AG09309 (cell line): ENCODE measurements around the gene SLC35E2B.
"Not testable (repeated sequence)": the region's sequence is repeated elsewhere in the genome, so short reads cannot be mapped to it uniquely, and the experiment has no call there.

Source experiments
- DNase-seq: peaks from one replicate; pipeline ENCODE4 v3.0.0-alpha.2; 2010; ENCODE audit warnings: low read depth
- H3K4me3 ChIP-seq: 2 replicates; pipeline ENCODE4 v1.5.1; 2011; ENCODE audit warnings: mild to moderate bottlenecking, low read depth, low read length, moderate library complexity; ENCODE audit not compliant: control insufficient read depth
- TF ChIP-seq, protein P1 (sequence below): IDR thresholded peaks from 2 replicates; pipeline ENCODE4 v1.5.1; 2011; ENCODE audit warnings: mild to moderate bottlenecking, low read depth, low read length, inconsistent platforms; ENCODE audit not compliant: insufficient read depth, control insufficient read depth; ENCODE audit errors: missing control alignments

SLC35E2B gene

DNA sequence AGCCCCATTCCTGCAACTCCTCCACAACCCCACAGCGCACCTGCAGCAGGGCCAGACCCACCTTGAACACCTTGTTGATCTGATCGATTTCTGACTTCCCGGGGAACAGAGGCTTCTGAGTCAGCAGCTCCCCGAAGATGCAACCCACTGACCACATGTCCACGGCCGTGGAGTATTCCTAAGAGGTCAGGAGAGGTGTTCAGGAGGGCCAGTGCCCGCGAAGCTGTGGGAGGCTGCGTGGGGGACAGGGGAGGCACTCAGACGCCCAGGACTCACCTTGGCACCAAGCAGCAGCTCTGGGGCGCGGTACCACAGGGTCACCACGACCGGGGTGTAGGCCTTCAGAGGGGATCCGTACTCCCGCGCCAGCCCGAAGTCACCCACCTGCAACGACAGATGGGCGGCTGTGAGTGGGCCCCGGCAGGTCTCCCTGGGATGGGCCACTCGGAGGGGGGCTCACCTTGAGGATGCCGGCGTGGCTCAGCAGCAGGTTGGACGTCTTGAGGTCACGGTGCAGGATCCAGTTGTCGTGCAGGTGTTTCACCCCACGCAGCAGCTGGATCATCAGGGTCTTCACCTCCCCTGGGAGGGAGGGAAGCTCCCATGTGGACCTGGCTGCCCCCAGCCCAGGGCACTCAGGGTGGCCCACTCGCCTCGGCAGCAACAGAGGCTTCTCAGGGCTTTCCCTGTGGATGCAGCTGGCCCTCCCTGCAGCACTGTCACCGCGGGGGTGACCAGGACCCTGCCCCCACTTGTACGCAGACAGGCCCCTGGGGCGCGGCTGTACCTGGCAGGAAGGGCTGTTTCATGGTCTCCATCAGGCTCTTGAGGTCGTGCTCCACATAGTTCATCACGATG lies 55.7 kb downstream of the SLC35E2B start:
- DNase-seq: not testable (repeated sequence)

DNA sequence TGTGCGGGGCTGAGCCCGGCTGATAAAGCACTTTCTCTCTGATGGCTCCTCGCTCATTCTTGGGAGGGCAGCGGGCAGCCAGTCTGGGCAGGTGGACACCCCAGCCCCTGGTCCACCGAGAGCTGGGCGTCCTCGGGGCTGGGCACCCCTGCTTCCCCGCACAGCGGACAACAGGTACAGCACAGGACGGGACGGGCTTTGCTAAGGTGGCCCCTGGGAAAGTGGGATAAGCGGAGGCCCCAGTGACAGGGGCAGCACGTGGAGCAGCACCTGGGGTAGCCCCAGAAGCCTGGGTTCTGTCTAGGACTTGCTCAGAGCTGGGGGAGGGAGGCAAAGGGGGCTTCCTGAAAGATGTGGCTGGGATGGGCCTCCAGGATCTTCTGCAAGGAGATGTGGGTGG lies 58.0 kb downstream of the SLC35E2B start:
- DNase-seq, H3K4me3 ChIP-seq: not testable (repeated sequence)

More for the DNA sequence above, 55.7 kb downstream of the SLC35E2B start:
- H3K4me3 ChIP-seq: not testable (repeated sequence)

DNA sequence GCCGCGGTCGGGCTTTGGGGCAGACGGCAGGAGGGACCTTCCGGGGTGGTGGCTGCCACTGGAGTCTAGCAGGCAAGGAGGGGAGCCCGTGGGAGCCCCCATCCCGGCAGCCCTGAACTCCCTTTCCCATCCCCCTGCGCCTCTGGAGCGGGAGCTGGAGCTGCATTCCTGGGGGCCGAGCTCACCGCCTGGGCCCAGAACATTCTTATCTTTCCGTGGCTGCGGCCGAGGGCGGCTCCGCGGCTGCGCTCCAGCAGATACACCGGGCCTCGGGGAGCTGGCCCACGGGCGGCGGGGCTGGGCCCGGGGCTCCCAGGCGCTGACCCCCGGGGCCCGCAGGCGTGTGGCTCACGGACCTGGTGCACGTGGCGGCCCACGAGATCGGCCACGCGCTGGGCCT lies 59.2 kb downstream of the SLC35E2B start:
- H3K4me3 ChIP-seq, DNase-seq: not testable (repeated sequence)

DNA sequence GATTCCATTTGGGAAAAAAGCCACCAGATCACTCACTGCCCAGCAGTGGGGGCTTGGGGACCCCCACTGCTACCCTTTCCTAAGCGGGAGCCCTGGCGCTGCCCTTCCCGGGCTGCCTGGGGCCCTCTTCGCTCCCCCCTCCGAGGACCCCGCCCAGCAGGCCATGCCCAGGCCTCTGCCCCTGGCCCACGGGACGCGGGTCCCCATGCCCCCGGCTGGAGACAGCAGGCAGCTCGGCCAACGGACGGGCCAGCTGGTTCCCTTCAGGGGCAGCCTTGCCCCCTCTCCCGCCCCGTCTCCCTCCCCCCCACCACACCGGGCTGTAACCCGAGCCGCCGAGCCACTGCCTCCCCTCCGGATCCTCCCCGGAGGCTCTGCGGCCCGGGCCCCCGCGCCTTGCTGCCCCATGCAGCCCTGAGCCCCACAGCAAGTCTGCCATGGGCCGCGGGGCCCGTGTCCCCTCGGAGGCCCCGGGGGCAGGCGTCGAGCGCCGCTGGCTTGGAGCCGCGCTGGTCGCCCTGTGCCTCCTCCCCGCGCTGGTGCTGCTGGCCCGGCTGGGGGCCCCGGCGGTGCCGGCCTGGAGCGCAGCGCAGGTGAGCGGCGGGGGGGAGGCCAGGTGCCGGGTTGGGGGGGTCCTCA lies 60.7 kb downstream of the SLC35E2B start, which contains the start of gene MMP23B:
MMP23B (plus strand) TSS at position 392 of the 639 bp plus-strand sequence; CDS start at position 438, 46 bp downstream.
- TF ChIP-seq, protein P1, sequence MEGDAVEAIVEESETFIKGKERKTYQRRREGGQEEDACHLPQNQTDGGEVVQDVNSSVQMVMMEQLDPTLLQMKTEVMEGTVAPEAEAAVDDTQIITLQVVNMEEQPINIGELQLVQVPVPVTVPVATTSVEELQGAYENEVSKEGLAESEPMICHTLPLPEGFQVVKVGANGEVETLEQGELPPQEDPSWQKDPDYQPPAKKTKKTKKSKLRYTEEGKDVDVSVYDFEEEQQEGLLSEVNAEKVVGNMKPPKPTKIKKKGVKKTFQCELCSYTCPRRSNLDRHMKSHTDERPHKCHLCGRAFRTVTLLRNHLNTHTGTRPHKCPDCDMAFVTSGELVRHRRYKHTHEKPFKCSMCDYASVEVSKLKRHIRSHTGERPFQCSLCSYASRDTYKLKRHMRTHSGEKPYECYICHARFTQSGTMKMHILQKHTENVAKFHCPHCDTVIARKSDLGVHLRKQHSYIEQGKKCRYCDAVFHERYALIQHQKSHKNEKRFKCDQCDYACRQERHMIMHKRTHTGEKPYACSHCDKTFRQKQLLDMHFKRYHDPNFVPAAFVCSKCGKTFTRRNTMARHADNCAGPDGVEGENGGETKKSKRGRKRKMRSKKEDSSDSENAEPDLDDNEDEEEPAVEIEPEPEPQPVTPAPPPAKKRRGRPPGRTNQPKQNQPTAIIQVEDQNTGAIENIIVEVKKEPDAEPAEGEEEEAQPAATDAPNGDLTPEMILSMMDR: no peak
- H3K4me3 ChIP-seq: no peak within 1 kb of the TSS
- DNase-seq: no peak

DNA sequence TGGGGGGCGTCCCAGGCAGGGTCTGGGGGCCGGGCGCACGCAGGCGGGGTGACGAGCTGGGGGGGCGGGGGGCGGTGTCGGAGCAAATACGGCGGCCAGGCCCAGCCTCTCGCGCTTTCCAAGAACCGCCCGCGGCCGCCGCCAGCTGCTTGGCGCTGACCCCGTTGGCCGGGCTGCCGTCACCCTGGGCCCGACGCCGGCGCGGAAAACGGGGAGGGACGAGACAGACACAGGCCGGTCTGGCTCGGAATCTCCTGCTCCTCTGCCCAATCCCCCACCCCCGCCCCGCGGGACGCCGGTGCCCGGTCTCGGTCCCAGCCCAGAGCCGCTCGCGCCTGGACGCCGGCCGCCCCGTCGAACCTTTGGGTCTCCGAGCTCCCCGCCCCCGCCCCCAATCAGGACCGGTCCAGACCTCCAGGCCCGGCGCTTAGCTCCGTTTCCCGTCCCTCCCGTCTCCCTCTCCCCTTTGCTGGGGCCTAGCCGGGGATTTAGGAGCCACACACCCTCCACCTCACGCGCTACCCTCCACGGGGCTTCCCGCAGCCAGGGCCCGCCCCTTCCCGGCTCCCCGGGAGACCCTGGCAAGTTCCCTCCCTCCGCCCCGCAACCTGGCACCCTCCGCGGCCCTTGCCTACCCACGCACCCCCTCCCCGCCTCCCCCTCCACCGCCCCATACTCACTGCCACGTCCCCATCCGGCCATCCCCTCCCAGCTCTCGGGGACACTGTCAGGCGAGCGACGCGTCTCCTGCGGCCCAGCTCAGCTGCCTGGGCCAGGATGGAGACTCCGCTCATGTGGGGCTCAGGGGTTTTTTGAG lies 61.4 kb downstream of the SLC35E2B start:
- TF ChIP-seq, protein P1: no peak
- no peak for DNase-seq
- H3K4me3 ChIP-seq: no peak overlapping the region

DNA sequence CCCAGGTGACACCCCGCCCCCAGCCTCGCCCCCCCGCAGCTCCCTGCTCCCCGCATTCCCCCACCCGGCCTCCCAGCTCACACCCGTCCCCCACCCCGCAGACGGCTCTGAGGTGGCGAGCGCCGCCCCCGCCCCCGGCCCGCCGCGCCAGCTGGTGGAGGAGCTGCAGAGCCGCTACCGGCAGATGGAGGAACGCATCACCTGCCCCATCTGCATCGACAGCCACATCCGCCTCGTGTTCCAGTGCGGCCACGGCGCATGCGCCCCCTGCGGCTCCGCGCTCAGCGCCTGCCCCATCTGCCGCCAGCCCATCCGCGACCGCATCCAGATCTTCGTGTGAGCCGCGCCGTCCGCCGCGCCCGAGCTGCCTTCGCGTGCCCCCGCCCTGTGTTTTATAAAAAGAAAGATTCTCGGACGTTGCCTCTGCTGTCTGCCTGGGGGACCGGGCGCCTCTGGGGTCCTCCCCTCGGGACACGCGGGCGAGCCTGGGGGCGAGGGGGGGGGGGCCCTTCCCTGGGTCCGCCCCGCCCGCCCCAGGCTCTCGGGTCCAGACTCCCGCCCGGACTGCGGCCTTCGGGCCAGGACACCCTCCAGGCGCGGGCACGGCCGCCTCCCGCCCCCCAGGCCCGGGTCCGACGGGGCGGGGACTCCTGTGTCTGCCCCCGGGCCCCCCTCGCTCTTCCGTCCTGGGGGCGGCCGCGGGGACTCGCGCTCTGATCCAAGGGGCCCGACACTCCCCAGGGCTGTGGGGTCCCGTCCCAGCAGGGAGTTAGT lies 62.2 kb downstream of the SLC35E2B start:
- no peak overlapping the region for H3K4me3 ChIP-seq
- DNase-seq: no peak
- TF ChIP-seq, protein P1: no peak

DNA sequence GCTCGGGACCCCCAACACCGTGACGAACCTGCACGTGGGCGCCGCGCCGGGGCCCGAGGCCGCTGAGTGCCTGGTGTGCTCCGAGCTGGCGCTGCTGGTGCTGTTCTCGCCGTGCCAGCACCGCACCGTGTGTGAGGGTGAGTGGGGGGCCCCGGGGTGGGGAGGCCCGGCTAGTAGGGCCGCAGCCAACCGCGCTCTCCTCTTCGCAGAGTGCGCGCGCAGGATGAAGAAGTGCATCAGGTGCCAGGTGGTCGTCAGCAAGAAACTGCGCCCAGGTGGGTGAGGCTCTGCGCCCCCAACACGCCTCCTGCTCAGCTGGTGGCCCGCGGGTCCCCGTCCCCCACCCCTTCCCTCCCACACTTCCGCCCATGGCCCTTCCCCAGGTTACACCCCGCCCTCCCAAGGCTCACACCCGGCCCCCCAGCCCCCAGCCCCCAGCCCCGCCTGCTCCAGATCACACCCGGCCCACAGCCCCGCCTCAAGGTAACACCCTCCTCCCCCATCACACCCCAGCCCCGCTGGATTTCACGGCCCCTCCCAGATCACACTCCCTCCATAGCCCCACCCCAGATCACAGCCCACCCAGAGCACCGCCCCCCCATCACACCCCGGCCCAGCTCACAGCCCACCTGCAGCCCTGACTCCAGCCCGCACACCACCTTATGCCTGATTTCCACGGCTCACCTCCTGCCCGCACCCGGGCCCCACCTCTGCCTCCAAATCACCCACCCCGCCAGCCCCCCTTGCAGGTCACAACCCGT lies 63.0 kb downstream of the SLC35E2B start:
- no peak for DNase-seq
- H3K4me3 ChIP-seq: no peak overlapping the region
- TF ChIP-seq, protein P1: no peak
